GM18870 (cell line): ENCODE data around the gene TENM3.

Experiments
- ATAC-seq: cut with Tn5 transposase; IDR thresholded peaks from one replicate; pipeline ENCODE4 v1.9.1; 2021; ENCODE audit warnings: moderate library complexity; ENCODE audit not compliant: unreplicated experiment

TENM3 gene

GRCh38 chr4:182648766-182649165 lies 405.6 kb downstream of the TENM3 start:
- ATAC-seq = no peak

GRCh38 chr4:182649698-182650477 lies 406.7 kb downstream of the TENM3 start:
- no peak for ATAC-seq

GRCh38 chr4:182653596-182653995 lies 410.4 kb downstream of the TENM3 start:
- ATAC-seq = no peak

GRCh38 chr4:182655340-182655739 lies 412.1 kb downstream of the TENM3 start:
- no peak for ATAC-seq

- ATAC-seq = no peak
These were observed 419.3 kb downstream of the TENM3 start for GRCh38 chr4:182662551-182662950.

- no peak for ATAC-seq
These were observed 428.0 kb downstream of the TENM3 start for GRCh38 chr4:182671231-182671630.

GRCh38 chr4:182671749-182672148 lies 428.5 kb downstream of the TENM3 start:
- ATAC-seq = no peak

- ATAC-seq = no peak
These were observed 435.4 kb downstream of the TENM3 start for GRCh38 chr4:182678590-182678989.

GRCh38 chr4:182679533-182679932 lies 436.3 kb downstream of the TENM3 start:
- ATAC-seq = no peak

GRCh38 chr4:182680234-182680653 lies 437.0 kb downstream of the TENM3 start:
- no peak for ATAC-seq

GRCh38 chr4:182683661-182684060 lies 440.5 kb downstream of the TENM3 start:
- no peak for ATAC-seq

- no peak for ATAC-seq
These were observed 441.6 kb downstream of the TENM3 start for GRCh38 chr4:182684796-182685195.

GRCh38 chr4:182688081-182688480 lies 444.9 kb downstream of the TENM3 start:
- no peak for ATAC-seq

GRCh38 chr4:182694551-182694950 lies 451.3 kb downstream of the TENM3 start:
- no peak for ATAC-seq

GRCh38 chr4:182695009-182695408 lies 451.8 kb downstream of the TENM3 start:
- ATAC-seq = no peak

- no peak for ATAC-seq
These were observed 452.6 kb downstream of the TENM3 start for GRCh38 chr4:182695842-182696241.

GRCh38 chr4:182697094-182697493 lies 453.9 kb downstream of the TENM3 start:
- ATAC-seq = no peak

- ATAC-seq = no peak
These were observed 455.0 kb downstream of the TENM3 start for GRCh38 chr4:182698212-182698611.

GRCh38 chr4:182699201-182699600 lies 456.0 kb downstream of the TENM3 start:
- no peak for ATAC-seq

GRCh38 chr4:182699795-182700194 lies 456.6 kb downstream of the TENM3 start:
- no peak for ATAC-seq

GRCh38 chr4:182700362-182701160 lies 457.4 kb downstream of the TENM3 start:
- no peak for ATAC-seq

GRCh38 chr4:182704077-182704476 lies 460.9 kb downstream of the TENM3 start:
- no peak for ATAC-seq
